Smooth muscle cell (in vitro differentiated cells): Measurements from ENCODE around the gene SNAI3. TPM values are rescaled to one million over a fixed set of nuclear protein-coding genes. Genes with fewer than 3 reads are reported as not detected.

Experiments used
- DNase-seq: peaks from one replicate; lab custom pipeline; 2025; ENCODE audit not compliant: unreplicated experiment; lab: John Stamatoyannopoulos, UW
- H2AFZ ChIP-seq: fragments of 200-600 bp; sonication (generic); 2 replicates; pipeline ENCODE4 v1.6.0; 2016; ENCODE audit warnings: antibody characterized with exemption, low read depth, mild to moderate bottlenecking
- H3F3A ChIP-seq: fragments of 200-600 bp; sonication (generic); 2 replicates; pipeline ENCODE4 v1.6.0; 2017; ENCODE audit warnings: antibody characterized with exemption, low read depth
- H3K27ac ChIP-seq: fragments of 200-600 bp; sonication (generic); 2 replicates; pipeline ENCODE4 v1.5.1; 2016; ENCODE audit warnings: low read depth, mild to moderate bottlenecking
- H3K27me3 ChIP-seq: fragments of 200-600 bp; sonication (generic); 2 replicates; pipeline ENCODE4 v1.6.1; 2016; ENCODE audit warnings: low read depth, mild to moderate bottlenecking
- H3K36me3 ChIP-seq: fragments of 200-600 bp; sonication (generic); 2 replicates; pipeline ENCODE4 v1.5.1; 2016; ENCODE audit warnings: low read depth
- H3K4me1 ChIP-seq: fragments of 200-600 bp; sonication (generic); 2 replicates; pipeline ENCODE4 v1.5.1; 2016; ENCODE audit warnings: low read depth
- H3K4me2 ChIP-seq: fragments of 200-600 bp; sonication (generic); 2 replicates; pipeline ENCODE4 v1.6.0; 2016; ENCODE audit warnings: mild to moderate bottlenecking
- H3K4me3 ChIP-seq: fragments of 200-600 bp; sonication (generic); 2 replicates; pipeline ENCODE4 v1.5.1; 2016; ENCODE audit warnings: mild to moderate bottlenecking
- H3K79me2 ChIP-seq: fragments of 200-600 bp; sonication (generic); 2 replicates; pipeline ENCODE4 v1.6.0; 2016; ENCODE audit warnings: low read depth, mild to moderate bottlenecking
- H3K9ac ChIP-seq: fragments of 200-600 bp; sonication (generic); 2 replicates; pipeline ENCODE4 v1.6.0; 2016; ENCODE audit warnings: low read depth
- H3K9me3 ChIP-seq: fragments of 200-600 bp; sonication (generic); replicated peaks from 2 replicates; pipeline ENCODE4 v1.5.1; 2016; ENCODE audit warnings: low read depth
- H4K20me1 ChIP-seq: fragments of 200-600 bp; sonication (generic); 2 replicates; pipeline ENCODE4 v1.6.0; 2016; ENCODE audit warnings: low read depth
- CTCF ChIP-seq: fragments of 200-600 bp; sonication (generic); IDR thresholded peaks from 2 replicates; pipeline ENCODE4 v1.5.1; 2017; ENCODE audit warnings: borderline replicate concordance, mild to moderate bottlenecking, antibody characterized with exemption; ENCODE audit not compliant: insufficient read depth, poor library complexity, severe bottlenecking
- WGBS: methylation state at CpG from one replicate; pipeline ENCODE4 v1.1.7; 2016; ENCODE audit warnings: low lambda C conversion rate; 5-methylcytosine and 5-hydroxymethylcytosine counted together
- polyA plus RNA-seq: library from polyadenylated mRNA; unstranded; fragments of >200 nt; fragmentation: Nextera tagmentation; extraction: Ambion mirVana; gene quantifications from 2 replicates; pipeline ENCODE4 v1.2.1, GENCODE V29; 2016
- total RNA-seq: library from RNA; depleted of rRNA; stranded (reverse); fragments of >200 nt; gene quantifications from 2 replicates; pipeline ENCODE4 v1.2.3, GENCODE V29; 2014

The SNAI3 gene
- total and polyA plus RNA-seq, 2 experiments from 2014 or later, result 0.22 to 1.4 TPM

GRCh38 chr16:88722784-88723506, 36.6 kb upstream of the SNAI3 start:
- Histone ChIP-seq H3K9ac (no peak overlapping the region), H3F3A (no peaks in the 10 kb centered on the region), H3K9me3 (no peaks in the 10 kb centered on the region), H4K20me1 (no peaks in the 10 kb centered on the region), H2AFZ (no peak overlapping the region), H3K4me1 (no peaks in the 10 kb centered on the region), H3K27ac (no peak overlapping the region), H3K27me3 (no peaks in the 10 kb centered on the region), H3K4me3 (no peak overlapping the region), H3K36me3 (no peaks in the 10 kb centered on the region), H3K79me2 (no peaks in the 10 kb centered on the region), H3K4me2 (no peak overlapping the region)
- TF ChIP-seq CTCF, result no peak
- no peak for DNase-seq
- 96% methylated on average over 36 of the region's 39 CpGs for WGBS

- DNase-seq, result no peak
- no peak for TF ChIP-seq CTCF
- Histone ChIP-seq H3K4me1 (no peaks in the 10 kb centered on the region), H3K79me2 (no peaks in the 10 kb centered on the region), H3K27ac (no peak overlapping the region), H3K36me3 (peaks cover 6% of the 10 kb centered on the region), H3F3A (no peaks in the 10 kb centered on the region), H3K4me3 (no peak overlapping the region), H3K9ac (no peak overlapping the region), H3K27me3 (no peaks in the 10 kb centered on the region), H2AFZ (no peak overlapping the region), H4K20me1 (peaks cover 3% of the 10 kb centered on the region), H3K9me3 (no peaks in the 10 kb centered on the region), H3K4me2 (no peak overlapping the region)
- 97% methylated on average over 59 of the region's 61 CpGs for WGBS
Measured at GRCh38 chr16:88721815-88722755, 35.8 kb upstream of the SNAI3 start.

DNA sequence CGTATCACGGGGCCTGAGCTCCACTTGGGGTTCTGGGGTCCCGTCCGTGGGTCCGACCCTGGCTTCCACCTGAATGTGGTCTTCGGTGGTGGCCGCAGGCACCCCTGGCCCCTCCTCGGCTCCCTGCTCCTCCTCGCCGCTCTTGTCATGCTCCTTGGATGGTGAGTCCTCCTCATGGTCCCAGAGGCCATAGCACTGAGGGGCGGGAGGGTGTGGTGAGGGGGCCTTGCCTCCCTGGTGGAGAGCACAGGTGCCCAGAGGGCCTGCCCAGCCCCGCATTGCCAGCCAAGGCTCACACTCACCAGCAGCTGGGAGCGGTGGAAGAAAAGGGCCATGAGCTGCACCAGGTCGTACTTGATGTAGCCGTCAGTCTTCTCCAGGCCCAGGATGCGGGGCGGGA, 34.9 kb upstream of the SNAI3 start:
- H3K4me3 ChIP-seq, result no peak overlapping the region
- no peaks in the 10 kb centered on the region for H3F3A ChIP-seq
- H3K36me3 ChIP-seq, result peaks cover 6% of the 10 kb centered on the region
- no peaks in the 10 kb centered on the region for H3K4me1 ChIP-seq
- WGBS, result 98% methylated on average over 17 of the region's 17 CpGs
- H3K9ac ChIP-seq, result no peak overlapping the region
- TF ChIP-seq CTCF, result no peak
- no peaks in the 10 kb centered on the region for H3K79me2 ChIP-seq
- H3K9me3 ChIP-seq, result no peaks in the 10 kb centered on the region
- H2AFZ ChIP-seq, result no peak overlapping the region
- peaks cover 3% of the 10 kb centered on the region for H4K20me1 ChIP-seq
- H3K4me2 ChIP-seq, result no peak overlapping the region
- H3K27ac ChIP-seq, result no peak overlapping the region
- no peaks in the 10 kb centered on the region for H3K27me3 ChIP-seq
- no peak for DNase-seq
